Upper lobe of left lung (tissue), 4 donors: Measurements from ENCODE around the gene ANKS1B.

Experiments
- CTCF ChIP-seq, 6 experiments: fragments of 450-650 bp in 4 of 6; fragments of 200-600 bp in 2 of 6; sonication (generic) in 2 of 6; IDR thresholded peaks; one replicate each; pipeline ENCODE4 v1.5.1; 2016 to 2019; ENCODE audit warnings: antibody characterized with exemption in 6 of 6
- EP300 ChIP-seq, 4 donors: sonication (generic); formaldehyde crosslinking; IDR thresholded peaks; one replicate each; pipeline ENCODE4 v1.5.1; 2017; ENCODE audit warnings: antibody characterized with exemption in 4 of 4, control low read depth in 2 of 4
- POLR2A ChIP-seq, 4 donors: fragments of 450-650 bp; IDR thresholded peaks; one replicate each; pipeline ENCODE4 v1.5.1; 2016 to 2017; ENCODE audit warnings: antibody characterized with exemption in 4 of 4, mild to moderate bottlenecking in 2 of 4
- POLR2AphosphoS5 ChIP-seq, 2 donors: sonication (generic); formaldehyde crosslinking; IDR thresholded peaks; one replicate each; pipeline ENCODE4 v1.5.1; 2017; ENCODE audit warnings: antibody characterized with exemption in 2 of 2

GRCh38 chr12:99004799-99005466, 979.8 kb downstream of the ANKS1B start:
- no peak for TF ChIP-seq POLR2AphosphoS5 (IDR thresholded peaks at IDR 0.05)
- no peak for TF ChIP-seq CTCF (IDR thresholded peaks at IDR 0.05)
- TF ChIP-seq EP300 (IDR thresholded peaks at IDR 0.05), result no peak
- TF ChIP-seq POLR2A (IDR thresholded peaks at IDR 0.05), result no peak
